HG02571 (cell line): ENCODE data around the gene OGFR.

Experiments used
- ATAC-seq: cut with Tn5 transposase; IDR thresholded peaks from one replicate; pipeline ENCODE4 v1.9.1; 2021; ENCODE audit warnings: mild to moderate bottlenecking, moderate library complexity; ENCODE audit not compliant: unreplicated experiment

OGFR gene

DNA sequence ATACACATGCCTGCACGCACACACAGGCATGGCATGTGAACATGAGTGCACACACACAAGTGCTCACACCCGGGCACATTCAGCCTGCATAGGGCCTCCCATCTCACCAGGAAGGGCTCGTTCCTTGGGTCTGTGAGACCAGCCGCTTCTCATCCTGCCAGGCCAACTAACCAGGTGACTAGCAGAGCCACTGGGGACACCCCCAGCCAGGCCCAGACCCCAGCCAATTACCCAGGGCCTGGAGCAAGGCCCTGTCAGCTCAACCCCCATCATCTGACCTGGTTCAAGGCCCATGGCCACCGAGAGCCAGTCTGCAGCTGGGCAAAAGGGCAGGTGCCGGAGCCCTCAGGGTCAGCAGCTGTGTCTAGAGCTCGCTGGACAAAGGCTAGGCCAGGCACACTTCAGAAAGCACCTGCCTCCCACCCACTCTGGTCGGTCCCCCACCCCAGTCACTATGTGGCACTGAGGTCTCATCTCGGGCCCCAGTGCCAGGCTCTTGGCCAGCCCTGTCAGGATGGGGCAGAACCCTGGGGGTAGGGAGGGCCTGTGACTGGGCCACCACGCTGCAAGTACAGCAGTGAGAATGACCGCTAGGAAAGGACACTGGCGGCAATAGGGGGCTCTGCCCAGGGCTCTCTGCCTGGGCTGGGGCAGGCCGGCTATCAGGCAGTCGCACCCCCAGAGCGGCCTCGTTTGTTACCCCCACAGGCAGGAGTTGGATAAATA lies 35.1 kb upstream of the OGFR start:
- ATAC-seq = no peak

DNA sequence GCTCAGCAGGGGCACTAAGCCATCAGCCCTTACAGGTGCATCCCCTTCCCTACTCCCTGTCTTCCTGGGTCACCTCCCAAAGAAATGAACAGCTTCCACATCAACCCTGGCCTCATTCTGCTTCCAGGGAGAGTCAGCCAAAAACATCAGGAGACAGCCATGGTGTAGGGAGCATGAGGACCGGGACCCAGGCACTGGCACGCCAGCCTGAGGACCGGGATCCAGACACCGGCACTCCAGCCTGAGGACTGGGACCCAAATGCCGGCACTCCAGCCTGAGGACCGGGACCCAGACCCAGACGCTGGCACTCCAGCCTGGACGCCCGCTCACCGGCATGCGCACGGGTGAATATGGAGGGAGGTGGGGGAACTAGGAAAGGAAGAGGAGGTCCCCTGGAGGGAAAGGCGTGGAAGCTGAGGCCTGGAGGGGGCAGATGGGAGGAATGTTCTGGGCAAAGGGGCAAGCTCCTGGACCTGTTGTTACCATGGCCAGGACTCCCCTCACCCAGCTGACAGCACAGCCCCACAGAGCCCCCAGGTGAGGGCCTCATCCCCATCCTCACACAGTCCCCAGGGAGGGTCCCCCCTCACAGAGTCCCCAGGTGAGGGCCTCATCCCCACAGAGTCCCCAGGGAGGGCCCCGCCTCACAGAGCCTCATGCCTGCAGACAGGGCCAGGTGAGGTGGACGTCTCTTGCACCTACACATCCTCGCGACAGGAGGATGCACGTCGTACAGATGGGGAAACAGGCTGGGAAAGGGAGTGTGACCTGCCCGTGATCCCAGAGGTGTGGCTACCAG lies 34.3 kb upstream of the OGFR start:
- ATAC-seq = no peak

DNA sequence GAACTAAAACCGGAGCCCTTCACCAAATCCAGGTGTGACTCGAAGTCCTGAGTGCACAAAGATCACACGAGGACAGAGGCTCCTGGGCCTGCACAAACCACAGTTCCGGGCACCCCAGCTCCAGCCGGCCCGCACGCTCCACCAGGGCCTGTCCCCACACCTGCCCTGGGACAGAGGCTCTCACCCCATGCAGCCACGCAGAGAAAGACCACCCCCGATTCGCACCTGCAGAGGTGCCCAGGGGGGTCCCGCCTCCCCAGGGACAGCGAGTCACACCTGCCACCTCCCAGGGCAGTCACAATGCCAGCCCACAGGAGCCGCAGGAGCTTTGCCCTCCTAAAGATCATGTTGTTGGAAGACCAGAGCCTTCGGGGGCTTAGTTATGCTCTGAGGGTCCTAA lies 33.7 kb upstream of the OGFR start:
- no peak for ATAC-seq

DNA sequence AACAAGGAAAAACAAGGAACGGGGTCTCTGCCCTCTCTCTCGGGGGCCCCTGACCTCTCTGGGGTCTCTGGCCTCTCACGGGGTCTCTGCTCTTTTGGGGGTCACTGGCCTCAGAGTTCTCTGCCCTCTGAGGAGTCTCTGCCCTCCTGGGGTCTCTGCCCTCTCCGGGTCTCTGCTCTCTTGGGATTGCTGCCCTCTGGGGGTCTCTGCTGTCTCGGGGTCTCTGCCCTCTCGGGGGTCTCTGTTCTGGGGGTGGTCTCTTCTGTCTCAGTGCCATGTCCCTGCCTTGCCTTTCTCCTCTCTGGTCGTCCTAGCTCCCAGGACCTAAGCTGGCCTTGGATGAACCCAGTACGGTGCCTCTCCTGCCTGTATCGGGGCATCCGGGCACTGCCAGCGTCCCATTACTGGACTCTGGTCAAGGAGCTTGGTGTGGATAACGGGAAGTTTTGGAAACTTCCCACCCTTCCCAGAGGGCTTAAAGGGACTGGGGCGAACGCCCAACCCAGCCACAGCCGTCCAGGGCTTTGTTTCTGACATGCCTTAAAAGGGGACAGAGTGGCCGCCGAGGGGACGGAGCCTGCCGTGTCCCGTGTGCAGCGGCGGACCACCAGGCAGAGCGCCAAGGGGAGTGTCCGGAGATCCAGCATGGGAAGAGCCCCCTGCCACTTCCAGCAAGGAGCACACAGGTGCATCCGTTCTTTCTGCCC lies 33.1 kb upstream of the OGFR start:
- no peak for ATAC-seq

DNA sequence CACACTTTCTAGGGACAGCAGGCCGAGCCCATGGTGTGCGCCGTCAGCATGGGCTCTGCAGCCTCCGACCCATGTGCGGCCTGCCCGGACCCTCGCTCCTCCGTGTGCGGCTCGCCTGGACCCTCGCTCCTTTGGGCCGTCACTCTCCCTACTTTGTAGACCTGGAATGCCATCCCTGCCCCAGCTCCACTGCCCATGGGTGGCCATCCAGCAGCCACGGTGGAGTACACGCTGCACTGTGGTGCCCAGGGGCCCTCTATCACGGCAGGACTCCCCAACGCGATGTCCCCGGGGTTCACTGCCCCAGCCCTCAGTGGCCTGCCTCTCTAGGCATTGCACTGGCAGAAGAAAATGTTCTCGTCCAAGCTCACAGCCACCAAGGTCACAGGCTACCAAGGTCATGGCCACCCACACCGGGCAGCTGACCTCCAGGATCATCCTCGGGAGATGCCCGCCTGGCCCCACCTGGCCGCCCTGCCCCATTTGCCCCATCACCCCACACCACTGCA lies 32.5 kb upstream of the OGFR start:
- no peak for ATAC-seq

DNA sequence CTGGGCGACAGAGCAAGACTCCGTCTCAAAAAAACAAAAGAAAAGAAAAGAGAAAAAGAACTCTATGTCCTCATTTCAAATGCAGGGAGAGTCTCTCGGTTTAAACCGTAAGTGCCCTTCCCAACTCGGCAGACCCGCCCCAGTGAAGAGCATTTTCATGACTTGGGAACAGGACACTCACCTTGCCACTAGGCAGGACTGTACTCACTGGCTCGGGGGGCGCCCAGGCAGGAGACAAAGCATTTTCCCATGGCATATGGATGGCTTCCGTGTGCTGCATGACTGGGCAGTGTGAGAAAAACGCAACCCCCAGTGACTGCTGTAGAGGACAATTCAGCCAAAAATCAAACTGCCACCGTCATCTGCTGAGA lies 32.0 kb upstream of the OGFR start:
- ATAC-seq = no peak

DNA sequence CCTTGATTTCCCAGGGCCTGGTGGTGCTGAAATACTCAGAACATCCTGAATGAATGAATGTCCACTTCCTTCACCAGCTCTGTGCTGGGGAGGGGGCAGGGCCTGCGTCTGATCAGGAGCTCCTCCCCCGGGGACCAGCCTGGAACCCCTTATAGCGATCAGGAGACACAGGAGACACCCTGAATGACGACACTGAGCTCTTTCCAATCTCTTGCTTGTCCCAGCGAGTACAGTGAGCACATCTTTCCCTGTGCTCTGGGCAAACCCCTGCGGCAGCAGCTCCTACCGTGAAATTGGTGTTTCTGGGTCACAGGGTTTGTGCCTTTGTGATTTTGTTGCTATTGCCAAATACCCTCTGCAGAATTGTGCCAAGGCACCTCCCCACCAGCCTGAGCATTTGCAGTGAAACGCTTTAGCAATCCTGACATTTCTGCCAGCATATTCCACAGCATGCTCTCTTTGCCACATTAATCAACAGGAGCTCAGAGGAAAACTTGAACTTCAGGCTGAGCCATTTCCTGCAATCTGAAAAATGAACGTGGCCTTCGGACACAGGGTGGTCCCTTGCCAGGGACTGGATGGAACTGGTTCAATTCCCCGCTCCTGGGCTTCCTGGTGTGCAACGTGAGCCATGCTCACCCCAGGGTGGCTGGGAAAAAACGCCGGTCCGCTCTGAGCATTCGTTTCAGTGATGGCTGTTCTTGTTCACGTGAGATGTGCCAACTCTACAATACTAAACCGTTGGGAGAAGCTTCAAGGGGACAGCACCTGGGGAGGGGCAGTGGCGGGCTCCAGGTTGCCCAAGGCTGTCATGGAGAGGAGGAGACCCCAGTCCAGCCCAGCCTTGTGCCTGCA lies 31.4 kb upstream of the OGFR start:
- no peak for ATAC-seq

DNA sequence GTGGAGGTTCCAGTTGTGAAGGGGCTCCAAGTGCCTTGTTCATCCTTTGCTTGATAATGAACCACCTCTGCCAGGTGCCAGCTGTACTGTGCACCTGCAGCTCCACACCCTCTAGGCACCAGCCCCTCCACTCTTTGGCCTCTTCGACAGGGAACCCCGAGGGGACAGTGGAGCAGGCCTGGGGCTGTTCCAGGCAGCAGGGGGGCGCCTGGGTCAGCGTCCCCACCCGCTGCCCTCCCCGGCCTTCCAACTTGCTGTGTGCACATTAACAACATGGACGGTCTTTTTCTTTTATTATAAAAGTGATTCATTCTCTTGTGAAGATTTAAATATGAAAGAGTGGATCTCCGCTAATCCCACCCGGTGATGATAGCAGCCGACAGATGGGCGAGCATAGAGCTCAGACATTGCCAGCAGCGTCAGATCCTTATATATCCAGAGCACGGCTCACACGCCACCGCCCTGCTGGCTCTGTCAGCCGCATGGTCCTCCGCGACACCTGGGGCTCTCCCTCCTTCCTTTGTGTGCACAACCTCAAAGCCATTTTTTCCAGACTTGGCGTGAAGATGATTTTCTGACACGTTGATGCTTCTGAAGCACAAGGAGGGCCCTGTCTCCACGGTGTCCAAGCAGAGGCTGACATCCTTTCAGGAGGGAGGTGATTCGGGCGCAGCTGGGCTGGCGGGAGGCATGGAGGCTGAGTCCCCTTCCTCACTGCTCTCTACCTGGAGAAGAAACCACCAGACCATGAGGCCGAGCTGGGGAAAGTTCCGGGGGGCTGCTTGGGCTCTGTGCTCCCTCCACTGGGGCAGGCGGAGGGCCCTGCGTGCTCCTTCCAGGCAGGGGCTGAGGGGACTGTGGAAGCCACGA lies 30.6 kb upstream of the OGFR start:
- no peak for ATAC-seq

DNA sequence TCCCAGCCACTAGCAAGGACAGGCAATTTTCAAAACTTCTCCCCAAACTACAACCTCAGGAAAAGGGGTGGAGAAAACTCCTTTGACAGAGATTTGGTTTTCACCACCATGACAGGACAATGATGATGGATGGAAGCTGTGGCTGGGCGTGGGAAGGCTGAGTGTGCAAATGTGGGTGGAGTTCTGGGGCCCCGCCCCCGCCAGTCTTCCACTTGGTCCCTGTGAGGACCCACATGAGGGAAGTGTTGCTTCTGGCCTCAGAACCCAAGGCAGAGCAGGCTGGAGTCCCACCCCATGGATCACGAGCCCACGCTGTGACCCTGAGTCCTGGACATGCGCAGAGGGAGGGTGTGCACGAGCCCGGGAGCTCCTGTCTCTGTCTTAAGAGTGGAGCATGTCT lies 29.9 kb upstream of the OGFR start:
- ATAC-seq = no peak

DNA sequence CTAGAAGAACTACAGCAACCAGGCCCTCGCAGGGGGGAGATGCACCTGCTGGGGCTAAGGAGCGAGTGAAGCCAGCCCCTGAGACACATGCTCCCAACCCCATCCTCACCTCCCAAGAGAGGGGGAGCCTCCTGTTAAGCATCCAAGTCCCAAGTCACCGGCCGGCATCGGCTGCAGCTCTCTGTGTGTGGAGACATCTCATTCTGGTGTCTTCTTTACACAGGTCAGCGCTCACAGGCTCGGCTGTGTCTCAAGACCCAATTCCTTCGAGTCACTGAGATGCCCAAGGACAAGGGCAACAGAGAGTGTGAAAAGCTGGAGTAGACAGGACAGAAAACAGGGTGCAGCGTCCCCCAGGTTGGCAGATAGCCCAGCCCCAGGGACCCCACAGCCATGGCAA lies 29.4 kb upstream of the OGFR start:
- no peak for ATAC-seq

DNA sequence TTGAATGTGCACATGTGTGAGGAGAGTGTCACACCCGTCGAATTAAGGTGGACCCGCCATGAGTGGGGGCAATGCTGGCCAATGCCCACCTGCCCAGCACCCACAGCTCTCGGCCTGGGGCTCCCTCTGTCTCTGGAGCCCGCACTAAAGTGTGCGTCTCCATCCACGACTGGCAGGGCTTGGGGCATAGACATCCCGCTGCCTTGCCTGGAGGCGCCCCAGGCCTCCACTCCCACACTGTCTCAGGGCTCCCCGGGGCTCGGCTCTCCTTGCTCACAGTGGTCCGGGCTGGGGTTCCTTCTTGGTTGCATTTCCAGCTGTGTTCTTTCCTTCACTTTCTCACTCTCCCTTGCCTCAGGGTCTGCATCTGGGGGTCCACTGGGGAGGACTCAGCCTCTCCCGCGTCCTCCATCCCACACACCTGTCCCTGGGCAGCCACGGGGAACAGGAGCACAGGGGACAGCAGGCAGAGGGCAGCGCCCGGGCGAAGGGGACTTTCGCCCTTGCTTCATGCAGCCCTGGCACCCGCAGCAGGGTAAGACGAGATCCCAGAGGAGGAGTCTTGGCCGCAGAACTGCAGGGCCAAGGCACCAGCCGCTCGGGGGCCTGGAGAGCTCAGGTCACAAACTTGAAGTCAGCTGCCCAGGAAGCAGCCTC lies 28.5 kb upstream of the OGFR start:
- ATAC-seq = no peak

DNA sequence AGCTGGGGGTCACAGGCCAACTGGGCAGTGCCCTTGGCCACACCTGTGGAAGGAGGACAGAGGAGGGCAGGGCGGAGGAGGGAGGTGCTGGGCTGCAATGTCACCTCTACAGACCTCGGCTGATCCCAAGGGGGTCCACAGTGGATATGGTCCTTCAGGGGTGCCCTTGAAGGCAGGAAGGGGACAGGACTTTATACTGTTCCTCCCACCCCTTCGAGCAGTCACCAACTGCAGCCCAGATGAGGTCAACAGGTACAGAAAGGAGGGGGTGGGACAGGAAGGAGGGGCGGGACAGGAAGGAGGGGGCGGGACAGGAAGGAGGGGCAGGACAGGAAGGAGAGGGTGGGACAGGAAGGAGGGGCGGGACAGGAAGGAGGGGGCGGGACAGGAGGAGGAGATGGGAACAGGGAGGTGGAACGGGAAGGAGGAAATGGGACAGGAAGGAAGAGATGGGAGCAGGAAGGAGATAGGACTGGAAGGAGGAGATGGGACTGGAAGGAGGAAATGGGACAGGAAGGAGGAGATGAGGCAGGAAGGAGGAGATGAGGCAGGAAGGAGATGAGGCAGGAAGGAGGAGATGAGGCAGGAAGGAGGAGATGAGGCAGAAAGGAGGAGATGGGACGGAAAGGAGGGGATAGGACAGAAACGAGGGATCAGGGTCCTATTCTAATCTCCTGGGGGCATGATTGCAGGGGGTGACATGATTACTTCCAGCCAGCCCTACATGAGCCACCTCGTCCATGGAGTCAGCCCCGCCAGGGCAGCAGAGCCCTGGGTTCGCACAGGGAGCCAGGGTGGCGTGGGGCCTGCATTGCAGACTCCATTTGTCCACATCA lies 27.7 kb upstream of the OGFR start:
- ATAC-seq = no peak

DNA sequence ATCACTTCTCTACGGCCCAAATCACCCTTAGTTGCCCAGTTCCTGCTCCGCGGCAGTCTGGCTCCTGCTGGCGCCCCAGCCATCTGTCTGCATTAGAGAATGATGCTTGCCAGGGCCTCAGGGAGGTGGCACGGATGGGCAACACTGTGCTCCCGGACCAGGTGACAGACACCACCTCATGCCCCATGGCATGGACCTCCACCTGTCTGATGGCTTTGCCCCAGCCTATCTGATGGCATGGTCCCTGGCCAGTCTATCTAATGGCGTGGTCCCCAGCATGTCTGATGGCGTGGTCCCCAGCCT lies 27.2 kb upstream of the OGFR start:
- ATAC-seq = no peak

DNA sequence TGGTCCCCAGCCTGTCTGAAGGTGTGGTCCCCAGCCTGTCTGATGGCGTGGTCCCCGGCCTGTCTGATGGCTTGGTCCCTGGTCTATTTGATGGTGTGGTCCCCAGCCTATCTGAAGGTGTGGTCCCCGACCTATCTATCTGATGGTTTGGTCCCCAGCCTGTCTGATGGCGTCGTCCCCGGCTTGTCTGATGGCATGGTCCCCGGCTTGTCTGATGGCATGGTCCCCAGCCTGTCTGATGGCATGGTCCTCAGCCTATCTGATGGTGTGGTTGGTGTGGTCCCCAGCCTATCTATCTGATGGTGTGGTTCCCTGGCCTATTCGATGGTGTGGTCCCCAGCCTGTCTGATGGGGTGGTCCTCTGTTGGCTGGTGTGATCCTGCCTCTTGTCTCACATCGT lies 26.6 kb upstream of the OGFR start:
- ATAC-seq = no peak

DNA sequence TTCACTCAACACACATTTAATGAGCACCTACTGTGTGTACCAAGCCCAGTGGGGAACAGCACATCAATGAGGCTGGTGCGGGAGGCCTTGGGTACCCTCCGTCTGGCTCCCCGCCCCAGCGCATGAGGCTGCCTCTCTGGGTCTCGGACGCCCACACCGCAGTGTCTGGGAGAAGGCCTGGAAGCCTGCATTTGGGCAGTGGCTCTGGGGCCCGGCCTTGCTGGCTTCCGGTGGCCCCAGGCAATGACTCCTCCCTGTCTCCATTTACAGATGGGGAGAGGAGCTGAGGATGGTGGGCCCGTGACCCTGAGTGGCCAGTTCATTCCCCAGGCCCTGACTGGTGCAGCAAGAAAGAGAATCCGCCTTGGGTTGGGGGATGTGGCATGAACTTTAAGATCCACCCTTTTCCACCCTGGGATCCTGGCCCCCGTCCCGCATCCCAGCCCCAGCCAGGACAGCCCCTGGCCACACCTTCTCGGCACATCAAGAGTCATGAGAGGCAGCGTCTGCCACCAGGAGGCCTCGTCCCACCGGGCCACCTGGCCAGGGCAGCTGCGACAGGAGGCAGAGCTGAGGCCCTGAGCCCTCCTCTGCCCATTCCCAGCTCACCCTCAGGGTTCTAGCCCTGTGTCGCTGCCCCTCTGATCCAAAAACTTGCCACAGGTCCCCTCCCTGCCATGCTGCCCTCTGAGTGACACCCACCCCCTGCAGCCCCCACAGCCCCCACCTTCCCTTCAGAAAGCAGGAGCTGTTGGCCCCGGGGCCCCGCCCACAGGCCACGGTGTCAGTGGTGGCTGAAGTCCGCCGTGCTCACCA lies 25.8 kb upstream of the OGFR start:
- no peak for ATAC-seq

DNA sequence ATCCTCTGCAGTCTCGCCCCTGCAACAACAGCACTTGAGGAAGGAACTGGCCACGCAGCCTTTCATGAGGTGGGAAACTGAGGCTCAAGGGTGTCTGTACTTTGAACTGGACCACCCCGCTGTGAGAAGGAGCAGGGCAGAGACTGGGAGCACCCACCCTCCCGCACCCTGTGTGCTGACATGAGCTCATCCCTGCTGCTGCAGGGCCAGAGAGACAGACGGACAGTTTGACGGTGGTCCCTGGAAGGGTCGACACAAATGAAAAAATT lies 25.3 kb upstream of the OGFR start:
- ATAC-seq = no peak

DNA sequence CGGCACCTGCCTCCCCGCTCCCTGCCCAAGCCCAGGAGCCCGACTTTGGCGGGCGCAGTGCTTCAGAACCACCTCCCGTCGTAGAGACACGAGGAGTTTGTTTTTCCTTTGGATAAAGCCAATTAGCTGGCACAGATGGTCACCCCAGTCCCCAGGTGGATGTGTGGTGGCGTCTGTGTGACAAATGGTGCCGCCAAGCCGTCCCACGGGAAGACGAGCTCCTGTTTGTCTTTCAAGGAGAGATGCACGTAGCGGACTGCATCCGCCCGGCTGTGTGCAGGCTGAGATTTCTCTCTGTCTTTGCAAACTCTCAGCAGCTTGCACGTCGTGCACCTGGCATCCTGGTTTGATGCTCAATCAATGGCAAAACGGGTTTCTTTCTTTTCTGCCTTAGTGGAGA lies 24.4 kb upstream of the OGFR start:
- no peak for ATAC-seq

DNA sequence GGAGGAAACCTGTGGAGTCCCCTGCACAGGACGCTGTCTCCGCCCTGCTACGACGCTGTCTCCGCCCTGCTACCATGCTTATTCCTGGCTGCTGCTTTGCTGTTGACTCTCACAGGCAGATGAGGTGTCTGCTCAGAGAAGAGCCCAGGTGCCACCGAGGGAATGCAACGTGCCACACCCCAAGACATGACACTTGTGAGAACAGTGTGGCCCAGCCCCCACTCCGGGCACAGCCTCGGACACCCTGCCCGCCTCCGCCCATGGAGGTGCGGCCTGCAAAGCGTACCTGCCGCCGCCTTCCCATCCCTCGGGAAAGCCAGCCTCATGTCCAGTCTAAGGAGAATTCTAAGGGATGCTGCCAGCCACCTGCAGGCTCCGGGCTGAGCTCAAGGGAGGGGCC lies 23.9 kb upstream of the OGFR start:
- ATAC-seq = no peak
